ENCODE data around the gene IL6ST. TPM values are rescaled to one million over a fixed set of nuclear protein-coding genes. Genes with fewer than 3 reads are reported as not detected.

Gene IL6ST
- total RNA-seq, 1 experiment from 2014 or later, result 39.8 TPM

- intact Hi-C loops (cut with micrococcal nuclease; ENCODE audit: unreplicated experiment), result no loop called here
Observed at GRCh38 chr5:56028708-56029107, 33.9 kb upstream of the IL6ST start.

GRCh38 chr5:56026863-56027300 lies 32.1 kb upstream of the IL6ST start:
- POLR2A ChIA-PET (ENCODE audit: low non-redundant PET), result no interaction called here

More at GRCh38 chr5:56028708-56029107, 33.9 kb upstream of the IL6ST start:
- TF ChIP-seq CTCF (conservative IDR thresholded peaks at IDR 0.05; ENCODE audit: low read depth, low read length) (no peak), EZH2 (IDR thresholded peaks at IDR 0.05; ENCODE audit: borderline replicate concordance, low read depth, low read length, poor library complexity, severe bottlenecking) (no peak)
- Histone ChIP-seq H3K4me3 (ENCODE audit: low read depth, low read length, poor library complexity, severe bottlenecking) (no peak overlapping the region), H3K27me3 (replicated peaks; ENCODE audit: insufficient read depth, low read depth, low read length, poor library complexity) (no peaks in the 10 kb centered on the region), H3K9me3 (ENCODE audit: low read depth, low read length, poor library complexity, severe bottlenecking) (no peaks in the 10 kb centered on the region), H3K27ac (ENCODE audit: low read depth, low read length, poor library complexity, severe bottlenecking) (no peak overlapping the region), H3K36me3 (ENCODE audit: insufficient read depth, low read length, poor library complexity, severe bottlenecking) (no peaks in the 10 kb centered on the region), H3K4me1 (ENCODE audit: insufficient read depth, low read length, poor library complexity, severe bottlenecking) (no peaks in the 10 kb centered on the region)
- DNase-seq (ENCODE audit: low spot score), result no peak
- ChIA-PET POLR2A (ENCODE audit: low non-redundant PET) (no interaction called here), CTCF (no interaction called here)
- no TSS peak for BruUV-seq (replicated peaks)

GRCh38 chr5:56025151-56025885 lies 30.6 kb upstream of the IL6ST start:
- BruUV-seq (replicated peaks), result no TSS peak
- Histone ChIP-seq H3K27ac (ENCODE audit: low read depth, low read length, poor library complexity, severe bottlenecking) (no peak overlapping the region), H3K36me3 (ENCODE audit: insufficient read depth, low read length, poor library complexity, severe bottlenecking) (no peaks in the 10 kb centered on the region), H3K4me3 (ENCODE audit: low read depth, low read length, poor library complexity, severe bottlenecking) (no peak overlapping the region), H3K4me1 (ENCODE audit: insufficient read depth, low read length, poor library complexity, severe bottlenecking) (no peaks in the 10 kb centered on the region), H3K9me3 (ENCODE audit: low read depth, low read length, poor library complexity, severe bottlenecking) (no peaks in the 10 kb centered on the region), H3K27me3 (replicated peaks; ENCODE audit: insufficient read depth, low read depth, low read length, poor library complexity) (no peaks in the 10 kb centered on the region)
- no peak for TF ChIP-seq CTCF (conservative IDR thresholded peaks at IDR 0.05; ENCODE audit: low read depth, low read length)
- TF ChIP-seq EZH2 (IDR thresholded peaks at IDR 0.05; ENCODE audit: borderline replicate concordance, low read depth, low read length, poor library complexity, severe bottlenecking), result no peak
- CTCF ChIA-PET, result no interaction called here
- intact Hi-C loops (cut with micrococcal nuclease; ENCODE audit: unreplicated experiment), result no loop called here
- POLR2A ChIA-PET (ENCODE audit: low non-redundant PET), result no interaction called here
- no peak for DNase-seq (ENCODE audit: low spot score)

More at GRCh38 chr5:56026863-56027300, 32.1 kb upstream of the IL6ST start:
- Histone ChIP-seq H3K9me3 (ENCODE audit: low read depth, low read length, poor library complexity, severe bottlenecking) (no peaks in the 10 kb centered on the region), H3K4me1 (ENCODE audit: insufficient read depth, low read length, poor library complexity, severe bottlenecking) (no peaks in the 10 kb centered on the region), H3K27me3 (replicated peaks; ENCODE audit: insufficient read depth, low read depth, low read length, poor library complexity) (no peaks in the 10 kb centered on the region), H3K36me3 (ENCODE audit: insufficient read depth, low read length, poor library complexity, severe bottlenecking) (no peaks in the 10 kb centered on the region), H3K4me3 (ENCODE audit: low read depth, low read length, poor library complexity, severe bottlenecking) (no peak overlapping the region), H3K27ac (ENCODE audit: low read depth, low read length, poor library complexity, severe bottlenecking) (no peak overlapping the region)
- no peak for DNase-seq (ENCODE audit: low spot score)
- intact Hi-C loops (cut with micrococcal nuclease; ENCODE audit: unreplicated experiment), result no loop called here
- no TSS peak for BruUV-seq (replicated peaks)
- TF ChIP-seq EZH2 (IDR thresholded peaks at IDR 0.05; ENCODE audit: borderline replicate concordance, low read depth, low read length, poor library complexity, severe bottlenecking) (no peak), CTCF (conservative IDR thresholded peaks at IDR 0.05; ENCODE audit: low read depth, low read length) (no peak)
- CTCF ChIA-PET, result no interaction called here

Measured in A673 (cell line).